ENCODE data around the gene PTH2R. TPM values are rescaled to one million over a fixed set of nuclear protein-coding genes. Genes with fewer than 3 reads are reported as not detected.
"Not testable (repeated sequence)": the region's sequence is repeated elsewhere in the genome, so short reads cannot be mapped to it uniquely, and the experiment has no call there.

The PTH2R gene
- total RNA-seq, 1 donor from 2014 or later, result not detected

DNA sequence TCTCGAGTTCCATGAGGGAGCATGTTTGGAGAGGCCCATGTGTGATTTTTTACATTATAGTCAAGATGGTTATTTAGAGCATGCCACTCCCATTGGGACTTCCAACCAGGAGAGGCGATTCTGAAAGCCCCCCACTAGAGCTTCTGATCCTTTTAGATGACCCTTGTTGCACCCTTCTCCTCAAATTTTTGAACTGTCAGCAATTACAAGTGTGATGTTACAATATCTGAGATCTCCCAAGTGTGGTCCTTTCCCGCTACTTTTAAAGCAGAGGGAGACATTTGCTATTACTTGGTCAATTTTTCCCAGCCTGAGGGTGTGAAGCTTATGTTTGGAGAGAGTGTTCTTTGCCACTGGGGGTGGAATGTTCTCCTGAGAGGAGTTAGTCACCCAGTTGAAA lies 16.7 kb upstream of the PTH2R start:
- DNase-seq (ENCODE audit: extremely low read depth, low read depth, low spot score), result no peak

DNA sequence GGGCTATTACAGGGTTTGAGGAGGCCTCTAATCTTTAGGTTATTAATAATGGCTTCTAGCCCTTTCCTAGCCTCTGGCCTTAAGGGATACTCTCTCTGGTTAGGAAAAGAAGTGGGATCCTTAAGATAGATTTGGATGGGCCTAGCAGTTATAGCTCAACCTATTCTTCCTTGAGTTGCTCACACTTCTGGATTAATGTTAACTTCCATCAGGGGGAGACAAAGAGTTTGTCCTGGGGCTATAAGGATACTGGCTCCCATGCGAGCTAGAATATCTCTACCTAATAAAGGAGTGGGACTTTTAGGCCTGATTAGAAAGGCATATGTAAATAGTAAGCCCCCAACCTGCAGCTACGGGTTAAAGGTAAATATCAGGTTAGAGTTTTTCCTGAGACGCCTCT lies 14.3 kb upstream of the PTH2R start:
- no peak for DNase-seq (ENCODE audit: extremely low read depth, low read depth, low spot score)

DNA sequence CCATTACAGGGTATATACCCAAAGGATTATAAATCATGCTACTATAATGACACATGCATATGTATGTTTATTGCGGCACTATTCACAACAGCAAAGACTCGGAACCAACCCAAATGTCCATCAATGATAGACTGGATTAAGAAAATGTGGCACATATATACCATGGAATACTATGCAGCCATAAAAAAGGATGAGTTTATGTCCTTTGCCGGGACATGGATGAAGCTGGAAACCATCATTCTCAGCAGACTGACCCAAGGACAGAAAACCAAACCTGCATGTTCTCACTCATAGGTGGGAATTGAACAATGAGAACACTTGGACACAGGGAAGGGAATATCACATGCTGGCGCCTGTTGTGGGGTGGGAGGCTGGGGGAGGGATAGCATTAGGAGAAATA lies 9.8 kb upstream of the PTH2R start:
- DNase-seq (ENCODE audit: extremely low read depth, low read depth, low spot score), result not testable (repeated sequence)

DNA sequence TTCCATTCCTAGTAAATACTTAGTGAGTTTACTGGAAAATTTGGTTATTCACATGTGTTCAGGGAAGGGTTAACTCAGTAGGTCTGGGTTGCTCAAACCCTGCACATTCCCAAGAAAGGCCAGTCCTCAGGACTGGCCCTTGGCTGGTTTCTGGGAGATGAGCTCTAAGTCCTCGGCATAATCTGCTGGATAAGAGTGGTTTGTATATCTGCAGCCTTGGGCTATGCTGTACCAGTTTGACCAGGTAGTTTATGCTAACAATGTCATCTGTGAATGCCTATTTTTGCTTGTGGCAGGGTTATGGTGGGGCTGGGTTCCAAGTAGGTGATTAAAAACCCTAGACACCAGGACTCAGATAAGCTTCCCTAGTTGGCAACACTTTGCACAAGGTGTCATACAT lies 7.4 kb upstream of the PTH2R start:
- no peak for DNase-seq (ENCODE audit: extremely low read depth, low read depth, low spot score)

DNA sequence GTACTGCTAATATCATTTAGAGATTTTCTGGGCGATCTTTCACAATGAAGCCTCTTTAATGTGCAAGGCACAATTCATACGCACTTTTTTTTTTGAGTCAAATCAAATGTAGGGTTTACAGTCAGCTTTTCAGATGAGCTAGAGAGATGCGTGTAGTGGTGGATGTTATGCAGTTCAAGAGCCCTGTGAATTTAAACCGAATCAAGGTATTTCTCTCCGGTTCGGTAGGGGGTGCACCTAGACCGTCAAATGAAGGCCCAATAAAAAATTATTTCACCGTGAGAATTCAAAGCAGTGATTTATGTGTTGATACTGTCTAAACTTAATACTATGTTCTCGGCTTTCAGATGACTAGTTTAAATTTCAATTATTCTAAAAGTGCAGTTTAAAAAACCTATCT lies 1.1 kb downstream of the PTH2R start:
- DNase-seq (ENCODE audit: extremely low read depth, low read depth, low spot score), result no peak

DNA sequence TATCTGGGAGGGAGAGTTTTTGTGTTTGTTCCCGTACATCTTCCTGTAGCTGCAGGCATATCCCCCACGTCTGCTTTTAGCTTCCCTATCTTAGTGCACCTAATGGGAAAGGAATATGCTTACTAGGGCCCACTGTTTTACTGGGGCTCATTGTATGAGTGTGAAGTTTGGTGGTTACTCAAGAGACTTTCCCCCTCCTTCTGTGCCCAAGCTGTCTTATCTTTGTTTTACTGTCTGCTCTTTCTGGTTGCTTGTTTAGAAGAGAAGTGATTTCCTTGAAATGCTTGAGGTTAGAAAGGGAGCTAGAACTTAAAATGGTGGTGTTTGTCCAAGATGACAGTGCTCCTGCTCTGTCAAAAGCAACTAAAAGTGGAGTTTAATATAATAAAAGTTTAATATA lies 7.3 kb downstream of the PTH2R start:
- DNase-seq (ENCODE audit: extremely low read depth, low read depth, low spot score), result no peak

DNA sequence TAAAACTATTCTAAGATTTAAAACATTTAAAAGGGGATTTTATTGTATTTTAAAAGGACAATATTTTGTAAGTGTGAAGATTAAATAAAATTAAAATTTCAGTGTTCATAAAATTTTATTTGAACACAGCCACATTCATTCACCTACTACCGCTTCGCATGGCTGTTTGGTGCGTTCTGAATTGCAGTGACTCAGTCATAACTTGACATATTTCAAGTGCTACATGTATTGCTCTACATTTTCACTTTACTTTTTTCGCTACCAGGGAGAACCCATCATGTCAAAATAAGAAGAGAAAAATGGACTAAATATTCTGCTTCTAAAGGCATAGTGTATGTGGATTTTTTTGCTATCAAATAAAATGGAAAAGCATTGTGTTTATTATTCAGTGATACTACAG lies 8.7 kb downstream of the PTH2R start:
- DNase-seq (ENCODE audit: extremely low read depth, low read depth, low spot score), result no peak

DNA sequence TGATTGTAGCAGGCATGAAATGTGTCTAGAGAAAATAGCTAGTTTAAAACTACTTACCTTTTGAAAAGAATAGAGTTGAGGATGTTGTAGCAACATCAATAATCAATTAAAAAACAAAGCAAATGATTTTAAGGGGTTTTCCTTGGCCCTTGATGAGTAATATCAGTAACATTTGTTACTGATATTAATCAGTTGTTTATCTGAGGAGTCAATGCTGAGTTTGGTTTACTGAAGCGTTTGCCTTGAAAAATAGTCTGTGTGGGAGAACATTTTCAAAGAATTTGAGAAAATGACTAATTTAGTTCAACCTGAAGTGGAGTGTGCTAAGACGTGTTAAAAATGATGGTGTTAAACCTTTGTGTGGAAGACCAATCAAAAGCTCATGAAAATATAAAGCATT lies 9.3 kb downstream of the PTH2R start:
- DNase-seq (ENCODE audit: extremely low read depth, low read depth, low spot score), result no peak

DNA sequence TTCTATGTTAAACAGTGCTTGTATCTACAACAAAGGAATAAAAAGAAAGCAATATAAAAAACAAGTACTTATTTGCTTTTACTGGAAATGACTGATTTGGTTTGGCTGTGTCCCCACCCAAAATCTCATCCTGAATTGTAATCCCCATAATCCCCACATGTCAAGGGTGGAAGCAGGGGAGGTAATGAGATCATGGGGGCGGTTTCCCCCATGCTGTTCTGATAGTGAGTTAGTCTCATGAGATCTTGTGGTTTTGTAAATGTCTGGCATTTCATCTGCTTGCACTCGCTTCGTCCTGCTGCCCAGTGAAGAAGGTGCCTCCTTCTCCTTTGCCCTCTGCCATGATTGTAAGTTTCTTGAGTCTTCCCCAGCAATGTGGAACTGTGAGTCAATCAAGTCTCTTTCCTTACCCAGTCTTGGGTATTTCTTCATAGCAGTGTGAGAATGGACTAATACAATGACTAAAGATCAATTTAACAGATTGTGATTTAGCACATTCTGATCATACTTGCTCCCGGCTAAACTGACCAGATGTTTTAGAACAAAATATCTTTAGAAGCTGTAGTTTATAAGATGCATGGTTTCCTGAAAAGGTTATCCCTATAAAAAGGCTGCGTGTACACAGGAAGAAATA lies 19.9 kb downstream of the PTH2R start:
- no peak for DNase-seq (ENCODE audit: extremely low read depth, low read depth, low spot score)

DNA sequence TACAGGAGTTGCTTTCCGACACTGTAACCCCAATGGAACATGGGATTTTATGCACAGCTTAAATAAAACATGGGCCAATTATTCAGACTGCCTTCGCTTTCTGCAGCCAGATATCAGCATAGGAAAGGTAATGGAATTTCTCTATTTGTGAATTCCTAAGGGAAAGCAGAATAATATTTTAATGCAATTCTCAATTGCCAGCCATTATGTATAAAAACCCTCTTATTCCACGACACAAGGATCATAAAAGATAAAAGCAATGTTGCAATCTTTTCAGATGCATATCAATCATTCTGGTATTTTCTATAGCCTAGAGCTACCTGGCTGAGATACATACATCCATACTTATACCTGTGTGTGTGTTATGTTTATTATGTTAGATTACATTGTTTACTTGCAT lies 31.2 kb downstream of the PTH2R start:
- DNase-seq (ENCODE audit: extremely low read depth, low read depth, low spot score), result no peak

DNA sequence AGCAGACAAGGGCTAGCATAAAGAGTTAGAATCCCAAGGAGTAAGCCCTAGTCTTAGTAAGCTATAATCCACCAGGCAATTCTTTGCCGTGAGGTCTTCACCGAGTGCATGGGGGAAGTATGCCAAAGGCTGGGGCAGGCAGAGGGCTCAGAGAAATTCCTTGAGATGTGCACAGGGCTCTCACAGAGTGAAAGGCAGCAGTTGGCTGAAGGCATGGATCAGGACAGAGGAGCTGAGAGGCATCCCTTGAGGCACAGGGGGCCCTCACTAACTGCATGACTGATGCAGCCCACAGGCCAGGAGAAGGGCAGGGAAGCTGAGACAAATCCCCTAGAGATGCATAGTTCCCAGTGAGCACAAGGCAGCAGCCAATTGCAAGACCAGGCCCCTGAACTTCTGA lies 34.1 kb downstream of the PTH2R start:
- DNase-seq (ENCODE audit: extremely low read depth, low read depth, low spot score), result no peak

DNA sequence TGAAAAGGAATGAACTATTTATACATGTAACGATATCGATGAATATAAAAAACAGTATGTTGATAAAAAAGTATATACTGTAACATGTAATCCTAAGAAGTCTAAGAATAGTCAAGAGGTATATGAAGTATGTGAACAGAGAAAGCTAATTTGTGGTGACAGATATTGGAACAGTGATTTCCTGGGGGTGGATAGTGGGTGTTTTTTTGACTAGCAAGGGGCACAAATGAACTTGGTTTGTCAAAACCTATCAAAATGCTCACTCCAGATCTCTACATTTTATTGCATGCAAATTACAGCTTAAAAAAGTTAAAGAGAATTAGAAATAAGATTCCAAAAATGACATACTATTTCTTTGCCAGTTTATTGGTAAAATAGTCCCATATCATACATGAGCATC lies 35.4 kb downstream of the PTH2R start:
- DNase-seq (ENCODE audit: extremely low read depth, low read depth, low spot score), result no peak

DNA sequence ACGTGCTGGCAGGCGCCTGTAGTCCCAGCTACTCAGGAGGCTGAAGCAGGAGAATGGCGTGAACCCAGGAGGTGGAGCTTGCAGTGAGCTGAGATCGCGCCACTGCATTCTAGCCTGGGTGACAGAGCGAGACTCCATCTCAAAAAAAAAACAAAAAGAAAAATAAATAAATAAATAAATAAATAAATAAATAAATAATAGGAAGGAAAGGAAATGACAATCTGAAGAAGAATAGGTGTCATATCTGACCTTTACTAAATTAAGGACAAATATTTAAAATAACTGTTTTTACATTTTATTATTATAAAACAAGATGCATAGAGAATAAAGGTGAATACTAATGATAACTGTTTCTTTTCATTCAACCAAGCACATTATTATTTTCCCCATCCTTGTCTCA lies 40.9 kb downstream of the PTH2R start:
- DNase-seq (ENCODE audit: extremely low read depth, low read depth, low spot score), result not testable (repeated sequence)

DNA sequence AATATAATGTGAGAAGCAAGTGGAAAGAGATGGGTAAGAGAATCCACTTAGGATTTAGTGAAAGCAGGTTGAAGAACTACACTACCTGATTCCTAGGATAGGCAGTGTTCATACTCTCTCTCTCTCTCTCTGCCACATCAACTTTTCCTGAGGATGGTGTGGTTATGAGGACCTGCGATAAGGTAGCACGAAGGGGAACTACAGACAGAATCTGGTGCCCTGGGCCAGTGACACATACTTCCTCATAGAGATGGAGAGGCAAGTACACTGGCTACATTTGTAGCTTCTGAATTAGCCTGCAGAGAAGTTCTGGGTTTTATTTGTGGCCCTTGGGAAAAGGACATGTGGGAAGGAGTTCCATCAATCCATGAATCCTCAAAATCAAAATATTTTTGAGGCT lies 44.5 kb downstream of the PTH2R start:
- DNase-seq (ENCODE audit: extremely low read depth, low read depth, low spot score), result no peak

DNA sequence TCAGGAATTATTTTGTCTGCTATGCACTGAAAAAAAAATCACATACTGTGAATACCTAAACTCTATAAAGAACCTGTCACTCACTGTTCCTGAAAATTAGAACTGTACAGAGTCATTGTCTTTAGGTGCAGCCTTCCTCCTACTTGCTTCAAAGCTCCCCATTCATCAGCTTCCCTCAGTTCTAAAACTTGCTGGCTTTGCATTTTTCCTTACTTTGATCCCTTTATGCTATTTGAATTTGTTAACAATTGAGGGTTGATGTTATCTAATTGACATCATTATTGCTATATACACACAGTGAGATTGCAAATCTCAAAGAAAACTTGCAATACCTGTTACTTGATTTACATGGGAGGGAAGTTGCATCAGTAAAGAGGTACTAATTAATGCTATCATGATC lies 48.3 kb downstream of the PTH2R start:
- no peak for DNase-seq (ENCODE audit: extremely low read depth, low read depth, low spot score)

DNA sequence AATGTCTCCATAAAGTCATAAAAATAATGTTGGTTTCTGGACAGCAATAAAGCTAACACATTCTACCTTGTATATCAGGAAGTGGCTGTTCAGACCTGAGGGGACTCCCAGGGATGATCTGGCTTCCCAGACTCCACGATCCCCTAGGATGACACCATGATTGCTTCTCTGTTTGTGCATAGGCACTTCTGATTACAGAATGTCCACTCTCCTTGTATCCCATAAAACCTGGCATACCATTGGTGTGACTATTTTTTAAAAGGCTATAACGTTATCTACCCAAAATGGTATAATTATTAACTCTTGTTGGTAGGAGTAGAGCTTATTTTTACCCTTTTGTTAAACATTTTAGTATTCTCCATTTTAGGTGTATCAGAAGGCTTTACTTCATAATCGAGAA lies 57.1 kb downstream of the PTH2R start:
- no peak for DNase-seq (ENCODE audit: extremely low read depth, low read depth, low spot score)

DNA sequence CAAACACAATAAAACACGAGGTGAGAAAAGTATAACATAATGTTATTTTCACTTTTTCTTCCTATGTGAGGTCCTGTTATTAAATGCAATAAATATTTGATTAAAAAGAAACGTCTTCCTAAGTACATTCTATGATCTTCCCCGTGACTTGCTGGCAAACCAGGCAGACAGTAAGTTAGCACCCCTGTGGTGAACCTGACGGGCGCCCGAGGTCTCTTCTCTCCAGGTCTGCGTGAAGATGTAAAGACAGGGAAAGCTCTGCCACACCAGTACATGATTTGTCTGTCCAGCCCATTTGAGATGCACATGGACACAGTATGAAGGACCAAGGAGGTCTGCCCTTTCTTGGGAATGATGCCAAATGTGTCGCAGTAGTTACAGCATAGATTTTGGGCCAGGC lies 57.6 kb downstream of the PTH2R start:
- no peak for DNase-seq (ENCODE audit: extremely low read depth, low read depth, low spot score)

DNA sequence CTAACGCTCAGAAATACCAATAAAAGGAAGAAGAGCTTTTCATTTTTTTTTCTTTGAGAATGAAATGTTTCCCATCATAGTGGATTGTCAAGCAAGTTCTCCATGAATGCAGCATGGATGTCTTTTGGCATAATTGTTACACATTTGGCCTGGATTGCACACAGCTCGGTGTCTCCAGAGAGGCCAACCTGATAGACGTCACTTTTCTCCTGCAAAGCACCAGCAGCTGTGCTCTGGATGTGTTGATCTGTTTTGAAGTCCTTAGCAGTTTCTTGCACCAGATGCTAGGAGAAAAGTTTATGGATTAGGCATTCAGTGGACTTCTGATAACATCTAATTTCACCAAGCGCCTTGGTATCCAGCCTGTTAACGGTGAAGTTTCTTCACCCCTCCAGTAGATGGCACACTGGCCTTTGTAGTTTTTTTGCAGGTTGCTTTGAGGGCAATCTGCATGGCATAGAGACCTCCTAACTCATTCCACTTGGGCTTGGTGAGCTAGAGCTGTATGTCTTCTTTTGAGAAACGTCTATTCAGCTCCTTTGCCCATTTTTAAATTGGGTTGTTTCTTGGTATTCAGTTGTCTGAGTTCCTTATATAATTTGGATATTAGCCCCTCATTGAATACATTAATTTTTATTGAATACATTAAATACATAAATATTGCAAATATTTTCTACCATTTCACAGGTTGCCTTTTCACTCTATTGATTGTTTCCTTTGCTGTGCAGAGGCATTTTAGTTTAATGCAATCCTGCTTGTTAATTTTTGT lies 59.7 kb downstream of the PTH2R start:
- no peak for DNase-seq (ENCODE audit: extremely low read depth, low read depth, low spot score)

DNA sequence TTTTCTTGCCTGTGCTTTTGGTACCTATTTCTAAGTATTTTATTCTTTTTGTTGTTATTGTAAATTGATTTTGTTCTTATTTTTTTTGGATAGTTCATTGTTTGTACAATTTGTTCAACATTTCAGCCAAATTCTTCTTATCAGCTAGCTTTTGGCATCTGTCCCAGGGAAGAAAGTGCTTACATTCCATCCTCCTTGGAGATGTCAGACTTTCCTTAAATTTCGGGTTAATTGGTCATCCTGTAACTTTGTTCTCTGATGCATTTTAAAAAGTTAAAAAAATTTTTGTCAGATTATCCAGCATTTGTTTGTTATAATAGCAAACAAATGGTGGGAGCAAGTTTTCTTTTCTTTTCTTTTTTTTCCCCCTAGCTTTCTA lies 60.3 kb downstream of the PTH2R start:
- no peak for DNase-seq (ENCODE audit: extremely low read depth, low read depth, low spot score)

DNA sequence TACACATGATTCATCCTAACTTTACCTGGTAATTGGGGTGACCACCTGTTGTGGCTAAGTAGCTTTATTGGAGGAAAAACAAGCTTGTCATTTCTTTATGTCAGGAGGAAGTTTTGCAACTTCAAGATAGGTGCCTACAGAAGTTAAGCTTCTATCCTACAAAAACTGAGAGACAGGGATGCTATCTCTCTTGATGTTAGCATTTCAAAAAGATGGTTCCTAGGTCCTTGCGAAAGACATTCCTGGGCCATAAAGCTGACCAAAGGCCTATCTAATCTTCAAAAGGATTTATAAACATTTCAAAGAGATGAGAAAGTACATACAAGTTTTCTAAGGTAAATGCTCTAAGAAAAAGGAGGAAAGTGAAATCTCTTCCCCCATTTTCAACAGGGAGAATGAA lies 61.0 kb downstream of the PTH2R start:
- DNase-seq (ENCODE audit: extremely low read depth, low read depth, low spot score), result no peak

DNA sequence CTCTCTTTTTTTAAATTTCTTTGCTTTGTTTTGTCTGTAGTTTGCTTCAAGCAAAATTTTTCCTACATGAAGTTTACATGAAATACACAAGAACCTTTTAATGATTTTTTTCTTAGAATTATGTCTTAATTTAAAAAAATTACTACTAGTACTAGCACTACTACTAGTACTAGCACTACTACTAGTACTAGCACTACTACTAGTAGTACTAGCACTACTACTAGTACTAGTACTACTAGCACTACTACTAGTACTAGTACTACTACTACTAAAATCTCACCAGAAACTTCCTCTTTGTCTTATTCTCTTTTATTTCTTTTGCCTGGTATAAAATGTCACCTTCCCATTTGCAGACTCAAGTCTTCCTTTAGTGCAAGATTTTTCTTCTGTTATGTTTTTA lies 71.1 kb downstream of the PTH2R start:
- no peak for DNase-seq (ENCODE audit: extremely low read depth, low read depth, low spot score)

DNA sequence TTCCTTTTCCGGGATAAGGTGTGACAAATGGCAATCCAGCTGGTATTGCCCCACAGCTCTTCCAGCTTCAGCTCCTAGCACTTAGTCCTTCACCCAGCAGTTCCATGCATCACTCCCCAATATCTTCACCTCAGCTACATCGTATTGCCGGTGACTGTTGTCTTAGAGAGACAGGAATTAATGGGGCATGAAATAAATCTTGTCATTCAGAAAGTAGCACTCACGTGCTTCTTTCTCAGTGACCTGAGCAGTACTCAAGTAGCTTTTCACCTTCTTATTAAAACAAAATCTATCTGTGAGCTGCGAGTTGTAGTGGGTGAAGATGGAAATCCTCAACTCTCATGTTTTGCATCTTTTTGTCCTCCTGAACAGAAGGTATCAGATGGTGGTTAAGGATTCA lies 72.8 kb downstream of the PTH2R start:
- DNase-seq (ENCODE audit: extremely low read depth, low read depth, low spot score), result no peak

DNA sequence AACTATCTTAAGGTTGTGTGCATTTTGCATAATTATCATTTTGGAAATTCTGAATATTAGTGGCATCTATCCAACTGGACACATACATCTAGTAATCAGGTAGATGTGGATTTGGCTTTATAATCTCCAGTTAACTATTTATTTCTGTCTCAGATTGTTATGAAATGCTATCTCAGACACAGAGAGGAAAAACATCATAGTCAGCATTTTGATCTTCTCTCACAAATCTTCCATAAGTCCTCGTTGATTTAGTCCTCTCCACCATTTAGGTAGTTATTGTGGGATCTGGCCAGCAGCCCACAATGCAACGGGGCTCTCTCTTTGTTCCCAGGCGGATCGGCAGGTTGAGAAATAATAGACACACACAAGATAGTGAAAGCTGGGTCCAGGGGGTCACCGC lies 75.4 kb downstream of the PTH2R start:
- DNase-seq (ENCODE audit: extremely low read depth, low read depth, low spot score), result not testable (repeated sequence)
